SHP77 (cell line): ENCODE data around the gene CNIH2.
A peak's percentile ranks its signal among the peaks of the same experiment; 100 is the strongest.
"Not testable (repeated sequence)": the region's sequence is repeated elsewhere in the genome, so short reads cannot be mapped to it uniquely, and the experiment has no call there.

Source experiments
- DNase-seq, 2 experiments: peaks; one replicate each; lab custom pipeline; 2025; lab: John Stamatoyannopoulos, UW

CNIH2 gene

DNA sequence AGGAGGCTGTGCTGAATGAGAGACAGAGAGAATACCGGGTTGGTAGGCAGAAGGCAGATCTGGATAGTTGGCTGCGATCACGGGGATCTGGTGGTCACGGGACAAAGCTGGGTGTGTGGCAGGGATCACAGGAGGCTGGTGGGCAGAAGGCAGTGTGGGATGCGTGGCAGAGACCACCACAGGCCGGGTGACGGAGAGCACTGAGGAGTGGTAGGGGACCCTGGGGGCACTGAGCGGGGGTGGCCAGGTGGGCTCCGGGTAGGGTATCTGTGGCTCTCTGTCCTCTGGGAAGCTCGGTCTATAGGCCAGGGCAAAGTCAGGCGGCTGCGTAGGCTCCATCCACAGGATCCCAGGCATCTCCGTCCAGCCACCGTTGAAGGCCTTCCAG is 37.5 kb downstream of the CNIH2 start:
- DNase-seq: no peak

DNA sequence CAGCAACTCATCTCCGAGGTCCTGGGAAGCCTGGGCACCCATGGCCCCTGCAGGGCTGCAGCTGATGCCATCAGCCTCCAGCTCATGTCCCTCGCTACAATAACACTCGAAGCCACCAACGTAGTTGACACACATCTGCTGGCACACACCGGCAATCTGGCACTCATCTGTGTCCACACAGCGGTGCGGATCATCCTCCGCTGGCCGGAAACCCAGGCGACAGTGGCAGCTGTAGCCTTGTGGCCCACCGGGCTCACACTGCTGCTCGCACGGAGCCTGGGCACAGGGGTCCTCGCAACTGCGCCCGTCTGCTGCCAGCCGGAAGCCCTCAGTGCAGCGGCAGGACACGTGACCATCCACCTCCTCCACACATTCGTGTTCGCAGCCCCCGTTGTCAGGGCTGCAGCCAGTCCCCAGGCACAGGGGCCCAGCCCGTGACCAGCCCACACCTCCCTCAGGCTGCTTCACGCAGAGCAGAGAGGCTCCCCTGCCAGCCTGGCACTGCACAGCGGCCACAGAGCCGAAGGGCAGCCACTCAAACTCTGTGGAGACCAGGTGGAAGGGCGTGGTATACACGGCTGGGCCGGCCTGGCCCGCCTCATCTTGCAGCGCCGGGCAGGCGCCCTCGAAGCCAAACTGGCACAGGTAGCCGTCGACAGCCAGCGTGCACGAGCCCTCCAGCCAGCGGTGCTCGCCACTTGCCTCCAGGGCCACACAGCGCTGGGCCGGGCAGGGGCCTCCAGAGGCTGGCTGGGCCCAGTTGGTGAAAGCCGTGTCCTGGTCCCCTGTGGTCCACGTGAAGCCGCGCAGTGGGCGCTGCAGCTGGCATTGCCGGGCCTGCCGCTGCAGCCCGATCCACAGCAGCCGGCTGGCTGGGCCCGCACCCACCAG is 38.2 kb downstream of the CNIH2 start:
- peak; percentile 70 to 79 for DNase-seq

DNA sequence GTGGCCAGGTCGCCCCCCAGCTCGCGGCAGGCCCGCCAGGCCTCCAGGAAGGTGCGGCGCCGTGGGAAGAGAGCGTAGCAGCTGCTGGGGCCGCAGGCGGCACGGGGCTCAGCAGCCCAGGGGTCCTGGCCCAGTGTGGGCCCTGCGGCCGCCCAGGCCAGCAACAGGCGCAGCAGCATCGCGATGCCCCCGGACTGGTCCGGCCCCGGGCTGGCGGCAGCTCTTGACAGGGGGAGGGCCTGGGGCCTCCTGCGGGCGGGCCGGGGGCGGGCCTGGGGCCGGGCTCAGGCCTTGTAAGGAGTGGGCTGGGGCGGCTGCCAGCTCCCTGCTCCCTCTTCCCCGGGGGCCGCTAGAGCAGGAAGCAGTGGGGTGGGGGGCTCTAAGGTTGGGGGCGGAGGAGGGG is 38.9 kb downstream of the CNIH2 start, which contains the start of gene CD248:
CD248 (minus strand) TSS at position 196 of the 403 bp plus-strand sequence; CDS start at position 179, 17 bp downstream.
- DNase-seq: no peak

DNA sequence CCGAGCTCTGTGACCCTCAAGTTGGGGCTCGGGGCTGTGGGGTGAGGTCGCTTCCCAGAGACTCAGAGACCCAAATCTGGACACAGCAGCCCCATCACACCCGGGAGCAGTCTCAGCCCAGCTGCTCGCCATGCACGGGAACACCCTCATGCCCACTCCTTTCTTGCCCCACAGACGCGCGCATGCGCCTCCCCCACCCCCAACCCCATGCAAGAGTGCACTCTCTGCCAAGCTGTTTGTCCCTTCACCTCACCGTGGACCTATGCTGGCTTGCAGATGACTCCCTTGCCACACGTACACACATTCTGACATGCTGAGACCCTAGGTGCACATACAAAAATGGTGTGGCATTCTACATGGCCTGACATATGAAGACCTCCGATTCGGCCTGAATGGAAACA is 39.3 kb downstream of the CNIH2 start:
- DNase-seq: no peak

DNA sequence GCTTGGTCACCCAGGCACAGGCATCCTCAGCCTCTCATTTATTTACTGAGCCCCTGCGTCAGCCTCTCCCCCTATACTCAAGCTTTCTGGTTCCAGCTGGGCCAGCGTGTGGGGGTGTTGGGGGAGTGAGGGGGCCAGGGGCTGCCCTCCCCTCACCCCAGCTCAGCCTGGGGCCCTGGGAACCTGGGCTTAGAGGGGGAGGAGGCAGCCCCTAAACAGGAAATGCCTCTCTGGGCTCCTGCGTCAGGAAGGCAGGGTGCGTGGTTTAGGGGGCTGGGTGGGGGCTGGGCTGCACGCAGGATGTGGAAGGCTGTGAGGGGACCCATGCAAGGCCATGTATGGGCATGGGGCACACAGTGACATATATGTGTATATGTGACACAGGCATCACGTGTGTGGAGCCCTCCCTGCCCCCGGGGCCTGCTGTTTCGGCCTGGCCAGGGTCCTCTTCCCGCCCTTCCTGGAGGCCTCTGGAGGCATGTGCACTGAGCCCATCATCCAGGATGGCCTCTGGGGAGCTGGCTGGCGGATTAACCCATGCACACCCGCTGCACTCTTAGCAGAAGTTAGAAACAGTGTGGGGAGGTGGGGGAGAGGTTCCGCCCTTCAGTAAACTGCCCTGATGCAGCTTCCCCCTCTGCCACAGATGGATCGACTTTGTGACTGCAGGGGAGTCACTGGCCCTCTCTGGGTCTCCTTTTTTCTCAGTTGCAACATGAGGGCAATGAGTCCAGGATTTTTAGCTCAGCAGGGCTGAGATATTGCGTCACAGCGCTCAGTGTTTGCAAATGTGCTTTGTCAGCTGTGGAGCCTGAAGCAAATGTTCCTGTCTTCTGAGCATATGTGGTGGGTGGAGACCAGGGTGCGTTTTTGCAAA is 40.0 kb downstream of the CNIH2 start:
- DNase-seq: peak; percentile 32 to 49

DNA sequence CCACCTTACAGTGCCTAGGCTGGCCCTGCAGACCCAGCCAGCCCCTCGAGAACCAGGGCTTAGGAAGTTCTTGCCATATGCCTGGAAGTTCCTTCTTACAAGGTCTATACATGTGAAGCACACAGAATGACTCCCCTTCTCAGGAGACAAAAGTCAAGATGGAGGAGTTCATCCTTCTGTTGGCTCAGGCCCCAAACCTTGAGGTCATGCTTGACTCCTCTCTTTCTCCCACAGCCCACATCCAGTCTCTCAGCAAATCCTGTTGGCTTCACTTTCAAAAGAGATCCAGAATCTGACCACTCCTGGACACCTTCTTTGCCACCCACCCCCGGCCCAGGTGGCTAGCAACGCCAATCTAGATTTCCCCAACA is 40.6 kb downstream of the CNIH2 start:
- no peak for DNase-seq

DNA sequence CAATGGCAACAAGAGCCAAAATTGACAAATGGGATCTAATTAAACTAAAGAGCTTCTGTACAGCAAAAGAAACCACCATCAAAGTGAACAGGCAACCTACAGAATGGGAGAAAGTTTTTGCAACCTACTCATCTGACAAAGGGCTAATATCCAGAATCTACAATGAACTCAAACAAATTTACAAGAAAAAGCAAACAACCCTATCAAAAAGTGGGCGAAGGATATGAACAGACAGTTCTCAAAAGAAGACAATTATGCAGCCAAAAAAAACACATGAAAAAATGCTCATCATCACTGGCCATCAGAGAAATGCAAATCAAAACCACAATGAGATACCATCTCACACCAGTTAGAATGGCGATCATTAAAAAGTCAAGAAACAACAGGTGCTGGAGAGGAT is 42.3 kb downstream of the CNIH2 start:
- not testable (repeated sequence) for DNase-seq

DNA sequence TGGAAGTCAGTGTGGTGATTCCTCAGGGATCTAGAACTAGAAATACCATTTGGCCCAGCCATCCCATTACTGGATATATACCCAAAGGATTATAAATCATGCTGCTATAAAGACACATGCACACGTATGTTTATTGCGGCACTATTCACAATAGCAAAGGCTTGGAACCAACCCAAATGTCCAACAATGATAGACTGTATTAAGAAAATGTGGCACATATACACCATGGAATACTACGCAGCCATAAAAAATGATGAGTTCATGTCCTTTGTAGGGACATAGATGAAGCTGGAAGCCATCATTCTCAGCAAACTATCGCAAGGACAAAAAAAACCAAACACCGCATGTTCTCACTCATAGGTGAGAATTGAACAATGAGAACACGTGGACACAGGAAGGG is 42.8 kb downstream of the CNIH2 start:
- DNase-seq: not testable (repeated sequence)

DNA sequence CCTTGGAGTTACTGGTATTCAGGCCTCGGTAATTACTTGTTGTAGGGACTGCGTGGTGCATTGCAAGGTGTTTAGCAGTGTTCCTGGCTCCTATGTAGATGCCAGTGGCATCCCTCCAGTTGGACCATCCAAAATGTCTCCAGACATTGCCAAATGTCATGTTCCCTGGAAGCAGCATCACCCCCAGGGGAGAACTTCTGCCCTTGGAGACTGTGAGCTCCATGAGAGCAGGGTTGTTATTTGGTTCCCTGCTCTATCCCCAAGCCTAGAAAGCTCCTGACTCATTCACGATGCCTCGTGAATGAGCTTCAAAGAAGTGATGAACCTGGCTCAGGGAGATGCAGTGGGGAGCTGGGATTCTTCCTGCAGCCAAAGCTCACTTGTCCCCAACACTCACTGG is 43.6 kb downstream of the CNIH2 start:
- DNase-seq: no peak

DNA sequence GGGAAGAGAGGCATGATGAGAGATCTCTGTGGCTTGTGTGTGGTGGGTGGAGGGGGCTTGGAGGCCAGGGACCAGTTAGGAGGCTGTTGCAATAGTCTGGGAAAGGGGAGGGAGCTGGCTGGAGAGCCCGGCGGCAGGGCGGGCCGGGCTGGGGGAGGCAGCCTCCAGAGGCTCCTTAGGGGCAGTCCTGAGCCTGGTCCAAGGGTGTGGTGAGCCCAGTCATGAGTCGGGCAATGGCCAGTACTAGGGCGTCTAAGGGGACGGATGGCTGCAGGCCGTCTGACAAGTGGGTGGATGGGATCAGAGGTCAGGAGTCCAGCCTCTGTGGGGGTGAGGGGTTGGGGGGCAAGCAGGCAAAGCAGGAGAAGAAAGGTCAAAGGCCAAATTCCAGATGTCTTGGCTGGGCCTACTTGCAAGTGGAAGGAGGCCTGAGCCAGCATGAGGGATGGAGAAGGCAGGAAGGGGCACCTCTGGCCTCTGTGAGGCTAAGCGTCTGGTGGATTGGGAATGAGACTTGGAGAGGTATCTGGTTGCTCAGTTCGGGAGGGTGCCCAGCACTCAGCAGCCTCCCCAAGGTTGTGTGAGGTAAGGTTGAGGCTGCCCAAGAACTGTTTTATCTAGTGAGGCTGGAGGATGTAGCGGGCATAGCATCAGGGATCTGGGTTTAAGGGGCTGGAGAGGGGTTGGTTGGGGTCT is 44.9 kb downstream of the CNIH2 start:
- DNase-seq: no peak

DNA sequence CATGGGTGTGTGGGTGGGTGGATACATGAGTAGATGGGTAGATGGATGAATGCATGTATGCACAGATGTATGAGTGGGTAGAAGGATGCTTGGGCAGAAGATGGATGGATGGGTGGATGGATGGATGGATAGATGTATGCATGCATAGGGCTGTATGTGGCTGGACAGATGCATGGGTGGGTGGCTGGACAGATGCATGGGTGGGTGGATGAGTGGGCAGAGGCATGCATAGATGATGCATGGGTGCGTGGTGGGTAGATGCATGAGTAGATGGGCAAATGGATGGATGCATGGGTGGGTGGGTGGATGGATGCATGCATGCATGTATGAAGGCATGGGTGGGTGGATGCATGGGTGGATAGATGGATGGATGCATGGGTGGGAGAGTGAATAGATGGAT is 45.7 kb downstream of the CNIH2 start:
- DNase-seq: no peak

DNA sequence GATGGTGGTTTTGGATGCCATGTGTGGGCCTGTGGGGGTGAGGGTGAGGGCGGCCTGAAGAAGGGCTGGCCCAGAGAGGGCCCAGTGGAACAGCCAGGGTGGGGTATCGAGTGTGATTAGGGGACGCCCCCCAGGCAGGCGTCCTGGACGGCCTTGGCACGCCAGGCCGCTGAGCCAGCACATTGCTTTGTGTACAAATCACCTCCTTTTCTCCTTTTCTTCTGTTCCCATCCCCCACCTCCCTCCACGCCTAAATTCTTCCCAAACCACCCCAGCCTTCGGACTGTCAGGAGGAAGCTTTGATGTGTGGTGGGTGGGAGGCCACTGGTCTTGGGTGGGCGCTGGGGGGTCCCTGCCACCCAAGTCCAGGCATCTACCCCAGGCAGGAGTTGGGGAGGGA is 46.7 kb downstream of the CNIH2 start:
- DNase-seq: no peak

DNA sequence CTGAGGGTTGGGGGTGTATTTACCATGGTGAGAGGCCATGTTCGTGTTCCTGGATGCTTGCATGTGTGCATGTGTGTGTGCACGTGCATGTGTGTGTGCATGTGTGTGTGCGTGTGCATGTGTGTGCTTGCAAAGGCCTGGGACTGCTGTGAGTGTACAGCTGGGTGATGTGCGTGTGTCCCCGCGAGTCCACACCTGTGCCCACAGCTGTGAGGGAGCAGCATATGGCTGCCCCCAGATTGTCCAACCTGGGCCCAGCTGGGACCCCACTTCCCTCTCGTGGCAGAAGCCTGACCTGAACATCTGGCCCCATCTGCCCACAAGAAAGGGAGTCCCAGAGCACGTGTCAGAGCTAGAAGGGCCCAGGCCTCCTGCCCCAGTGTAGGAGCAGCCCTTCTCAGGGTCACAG is 47.3 kb downstream of the CNIH2 start:
- no peak for DNase-seq

DNA sequence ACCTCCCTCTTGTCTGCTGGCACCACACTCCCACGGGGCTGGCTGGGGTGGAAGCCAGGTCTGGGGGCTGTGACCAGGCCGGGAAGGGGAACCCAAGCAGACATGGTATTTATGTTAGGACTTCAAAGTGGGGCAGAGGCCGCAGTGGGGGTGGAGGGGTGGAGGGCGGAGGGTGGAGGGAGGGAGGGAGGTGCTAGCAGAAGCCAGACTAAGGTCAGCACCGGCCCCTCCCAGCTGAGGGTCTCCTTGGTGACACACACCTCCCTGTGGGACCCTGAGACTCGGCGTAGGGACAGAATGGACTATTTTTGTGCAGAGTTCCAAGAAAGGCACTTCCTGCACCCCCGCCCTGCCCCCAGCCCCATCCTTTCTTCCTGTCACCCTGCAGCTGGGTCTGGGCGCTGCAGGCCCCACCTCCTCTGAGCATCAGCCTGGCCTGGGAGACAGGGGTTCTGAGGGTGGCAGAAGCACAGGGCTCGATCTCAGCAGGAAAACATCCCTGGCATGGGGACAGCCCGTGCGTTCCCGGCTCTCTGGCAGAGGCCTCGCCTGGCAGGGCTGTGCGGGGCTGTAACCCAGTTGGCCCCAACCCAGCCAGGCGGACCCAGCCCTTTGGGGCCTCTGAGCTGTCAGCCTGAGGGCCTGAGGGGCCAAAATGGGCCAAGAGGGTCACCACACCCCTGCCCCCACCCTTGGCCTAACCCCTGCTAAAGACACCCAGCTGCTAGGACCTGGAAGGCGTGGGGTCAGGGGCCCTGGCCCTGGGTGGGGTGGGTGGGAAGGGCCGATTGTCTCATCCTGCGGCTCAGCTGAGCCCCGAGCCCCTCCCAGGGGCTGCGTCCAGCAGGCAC is 48.5 kb downstream of the CNIH2 start:
- DNase-seq: no peak

DNA sequence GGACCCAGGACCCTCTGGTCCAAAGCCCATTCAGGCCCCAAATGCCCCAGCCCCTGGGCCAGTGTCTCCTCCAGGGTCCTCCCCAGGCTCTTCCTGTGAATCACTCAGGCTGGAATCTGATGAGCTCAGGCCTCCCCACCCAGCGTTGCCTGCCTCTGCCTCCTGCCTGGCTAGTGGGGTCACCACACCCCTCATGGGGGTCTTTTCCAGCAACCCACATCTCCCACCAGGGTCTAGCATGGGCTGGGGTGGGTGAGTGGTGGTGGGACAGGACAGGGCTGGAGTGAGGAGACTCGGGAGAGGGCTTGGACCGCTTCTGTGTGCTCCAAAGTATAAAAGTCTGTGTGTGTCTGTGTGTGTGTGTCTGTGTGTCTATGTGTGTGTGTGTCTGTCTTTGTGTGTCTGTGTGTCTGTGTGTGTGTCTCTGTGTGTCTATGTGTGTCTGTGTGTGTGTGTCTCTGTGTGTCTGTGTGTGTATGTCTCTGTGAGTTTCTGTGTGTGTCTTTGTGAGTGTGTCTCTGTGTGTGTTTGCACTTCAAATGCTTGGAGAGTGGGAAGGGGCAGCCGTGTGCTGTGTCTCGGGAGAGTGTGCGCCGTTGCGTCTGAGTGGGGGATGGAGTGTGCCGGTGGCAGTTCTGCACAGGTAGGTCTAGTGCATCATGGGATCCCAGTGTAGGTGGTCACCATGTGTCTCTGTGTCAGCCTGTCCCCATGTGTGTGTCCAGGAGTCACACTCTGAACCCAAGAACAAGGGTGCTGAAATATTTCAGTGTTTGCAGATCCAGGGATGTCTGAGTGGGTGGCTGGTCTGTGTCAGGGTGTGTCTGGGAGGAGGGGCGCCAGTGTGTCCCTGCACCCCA is 49.4 kb downstream of the CNIH2 start:
- no peak for DNase-seq

DNA sequence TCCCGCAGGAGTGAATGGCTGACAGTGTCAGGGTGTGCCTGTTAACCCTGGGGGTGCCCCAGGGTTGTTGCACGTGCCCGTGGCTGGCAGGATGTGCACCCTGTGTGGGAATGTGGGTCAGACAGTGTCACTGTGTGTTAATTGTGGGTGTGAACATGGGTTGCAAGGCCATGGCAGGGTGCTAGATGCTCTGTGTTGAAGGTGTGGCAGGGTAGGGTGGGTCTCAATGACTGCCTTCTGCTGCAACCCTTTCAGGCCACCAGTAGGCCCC is 50.0 kb downstream of the CNIH2 start:
- DNase-seq: no peak

DNA sequence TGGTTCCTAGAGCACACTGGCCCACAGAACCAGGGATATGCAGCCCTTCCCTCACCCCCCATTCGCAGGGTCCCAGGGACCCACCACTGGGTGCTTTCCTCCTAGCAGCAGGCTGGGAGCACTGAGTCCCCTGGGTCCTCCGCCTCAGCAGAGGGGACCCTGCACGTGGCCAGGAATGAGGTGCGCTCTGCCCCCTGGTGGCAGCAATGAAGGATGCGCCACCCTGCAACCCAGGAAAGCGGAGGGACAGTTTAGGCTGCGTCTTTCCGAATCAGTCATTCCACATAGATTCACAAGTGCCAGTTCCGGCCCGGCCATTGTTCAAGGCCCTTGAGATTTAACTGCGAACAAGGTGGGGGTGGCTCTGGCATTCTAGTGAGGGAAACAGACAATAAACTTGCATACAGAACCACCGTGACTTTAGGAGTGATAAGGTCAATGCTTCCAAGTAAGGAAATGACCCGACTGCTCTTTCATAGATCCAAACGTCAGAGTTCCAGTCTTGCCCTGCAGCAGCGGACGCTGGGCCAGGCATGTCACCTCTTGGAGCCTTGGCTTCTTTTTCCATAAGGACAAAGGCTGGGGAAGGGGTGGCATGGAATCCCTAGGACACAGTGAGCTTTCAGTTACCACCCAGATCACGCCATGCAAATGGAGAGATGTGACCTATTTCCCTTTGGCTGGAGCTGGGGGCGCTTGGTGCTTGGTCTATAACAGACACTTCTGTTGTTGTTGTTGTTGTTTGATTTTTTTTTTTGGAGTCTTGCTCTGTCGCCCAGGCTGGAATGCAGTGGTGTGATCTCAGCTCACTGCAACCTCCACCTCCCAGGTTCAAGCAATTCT is 50.5 kb downstream of the CNIH2 start:
- peak; percentile 84 for DNase-seq

DNA sequence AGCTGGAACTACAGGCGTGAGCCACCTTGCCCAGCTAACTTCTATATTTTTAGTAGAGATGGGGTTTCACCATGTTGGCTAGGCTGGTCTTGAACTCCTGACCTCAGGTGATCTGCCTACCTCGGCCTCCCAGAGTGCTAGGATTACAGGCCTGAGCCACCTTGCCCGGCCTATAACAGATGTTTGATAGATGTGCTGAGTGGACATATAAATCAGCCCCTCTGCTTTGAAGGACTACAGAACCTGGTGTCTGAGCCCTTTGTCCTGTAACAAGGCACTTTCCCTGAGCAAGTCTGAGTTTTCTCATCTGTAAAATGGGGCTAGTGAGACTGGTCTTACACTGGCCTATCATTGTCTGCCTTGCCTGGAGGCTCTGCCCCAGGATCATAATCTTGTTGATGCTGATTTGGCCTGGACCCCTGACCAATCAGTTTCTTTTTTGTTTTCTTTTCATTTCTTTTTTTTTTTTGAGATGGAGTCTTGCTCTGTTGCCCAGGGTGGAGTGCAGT is 51.2 kb downstream of the CNIH2 start:
- no peak for DNase-seq

DNA sequence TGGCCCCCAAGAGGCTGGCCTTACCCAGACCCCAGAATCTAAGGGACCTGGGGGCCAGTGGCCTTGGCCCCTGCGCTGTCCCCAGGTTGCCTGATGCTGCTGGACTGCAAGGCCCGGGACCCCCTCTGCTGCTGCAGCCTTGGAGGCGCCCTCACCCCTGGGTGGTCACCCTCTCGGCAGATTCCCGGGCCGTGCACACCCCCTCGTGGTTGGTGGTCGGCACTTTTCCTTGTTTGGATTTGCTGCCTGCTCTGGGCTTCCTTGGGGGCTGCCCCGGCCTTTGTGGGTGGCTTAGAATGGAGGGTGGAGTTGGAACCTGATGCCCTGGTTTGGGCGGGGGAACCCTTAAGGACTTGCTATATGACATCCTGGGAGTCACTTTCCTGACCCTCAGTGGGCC is 53.0 kb downstream of the CNIH2 start:
- DNase-seq: no peak
